OCI-LY7 (cell line): ENCODE data around the gene GAK. TPM values are rescaled to one million over a fixed set of nuclear protein-coding genes. Genes with fewer than 3 reads are reported as not detected.

Source experiments
- BruUV-seq: library from RNA; stranded (reverse); fragments of 400-500 nt; replicated peaks from 2 replicates; lab custom pipeline; 2021; lab: Mats Ljungman, UMichigan
- CTCF ChIA-PET: fragments of 300-600 bp; sonication (Branson Sonifier 250); formaldehyde crosslinking; loops from one replicate; lab custom pipeline; 2022; ENCODE audit warnings: antibody characterized with exemption; ENCODE audit not compliant: unreplicated experiment; lab: Charles Lee
- POLR2A ChIA-PET: fragments of 300-600 bp; sonication (Branson Sonifier 250); formaldehyde crosslinking; loops from one replicate; lab custom pipeline; 2022; ENCODE audit warnings: antibody characterized with exemption; lab: Charles Lee
- DNase-seq: peaks from one replicate; pipeline ENCODE4 v3.0.0-alpha.2; 2015; ENCODE audit warnings: low spot score
- H2AFZ ChIP-seq: fragments of 200-600 bp; sonication (generic), shearing (Covaris generic); 2 replicates; pipeline ENCODE4 v1.6.1; 2014; ENCODE audit warnings: mild to moderate bottlenecking, antibody characterized with exemption, low read length, moderate library complexity
- H3K27ac ChIP-seq: fragments of 200-600 bp; sonication (generic); 2 replicates; pipeline ENCODE4 v1.5.1; 2014; ENCODE audit warnings: mixed run types, low read depth, mild to moderate bottlenecking, moderate library complexity, low read length, inconsistent platforms; ENCODE audit not compliant: poor library complexity, severe bottlenecking
- H3K36me3 ChIP-seq: fragments of 200-600 bp; sonication (generic); 2 replicates; pipeline ENCODE4 v1.6.1; 2014; ENCODE audit warnings: mild to moderate bottlenecking, antibody characterized with exemption, low read length, moderate library complexity, mixed read lengths; ENCODE audit not compliant: insufficient read depth
- H3K4me1 ChIP-seq: fragments of 200-600 bp; sonication (generic); 2 replicates; pipeline ENCODE4 v1.5.1; 2014; ENCODE audit warnings: mild to moderate bottlenecking, low read length; ENCODE audit not compliant: insufficient read depth, poor library complexity, severe bottlenecking
- H3K4me2 ChIP-seq: fragments of 200-600 bp; sonication (generic); 2 replicates; pipeline ENCODE4 v1.6.1; 2014; ENCODE audit warnings: mild to moderate bottlenecking, low read length
- H3K4me3 ChIP-seq: fragments of 200-600 bp; sonication (generic); 2 replicates; pipeline ENCODE4 v1.5.1; 2014; ENCODE audit warnings: mild to moderate bottlenecking, low read depth, low read length; ENCODE audit not compliant: poor library complexity, severe bottlenecking
- H3K79me2 ChIP-seq: fragments of 200-600 bp; sonication (generic); 2 replicates; pipeline ENCODE4 v1.6.1; 2016; ENCODE audit warnings: low read depth, mild to moderate bottlenecking, low read length, moderate library complexity, mixed read lengths; ENCODE audit not compliant: insufficient read depth
- H3K9me2 ChIP-seq: fragments of 200-600 bp; sonication (generic); 2 replicates; pipeline ENCODE4 v1.6.1; 2016; ENCODE audit warnings: mild to moderate bottlenecking, low read length, mixed read lengths; ENCODE audit not compliant: insufficient read depth
- H3K9me3 ChIP-seq: fragments of 200-600 bp; sonication (generic); 2 replicates; pipeline ENCODE4 v1.6.1; 2014; ENCODE audit warnings: mild to moderate bottlenecking, mixed run types, low read length, mixed read lengths
- H4K20me1 ChIP-seq: fragments of 200-600 bp; sonication (generic); 2 replicates; pipeline ENCODE4 v1.6.1; 2014; ENCODE audit warnings: mild to moderate bottlenecking, antibody characterized with exemption, low read length, moderate library complexity, mixed read lengths; ENCODE audit not compliant: insufficient read depth
- EZH2phosphoT487 ChIP-seq: fragments of 200-600 bp; sonication (generic); IDR thresholded peaks from 2 replicates; pipeline ENCODE4 v1.6.1; 2018; ENCODE audit warnings: low read depth, borderline replicate concordance, mild to moderate bottlenecking, mixed run types, antibody characterized with exemption, low read length, moderate library complexity, mixed read lengths
- intact Hi-C: fragments of 100-400 bp; cut with micrococcal nuclease; formaldehyde crosslinking; loops from one replicate; pipeline ENCODE4 v1.10.0; 2022; ENCODE audit not compliant: unreplicated experiment
- total RNA-seq, 2 experiments: library from RNA; depleted of rRNA in 1 of 2; stranded (reverse); fragments of >200 nt in 1 of 2; shearing (Covaris generic) in 1 of 2; gene quantifications; 2 replicates each; pipeline ENCODE4 v1.2.3, GENCODE V29; 2014 to 2022
- TF ChIP-seq, protein P1 (sequence below): fragments of 200-600 bp; sonication (generic); conservative IDR thresholded peaks from 2 replicates; pipeline ENCODE4 v1.5.1; 2014; ENCODE audit warnings: mild to moderate bottlenecking, antibody characterized with exemption, low read length, moderate library complexity, mixed read lengths

GAK gene
- total RNA-seq, 2 experiments from 2014 or later: 86.1 to 107 TPM

DNA sequence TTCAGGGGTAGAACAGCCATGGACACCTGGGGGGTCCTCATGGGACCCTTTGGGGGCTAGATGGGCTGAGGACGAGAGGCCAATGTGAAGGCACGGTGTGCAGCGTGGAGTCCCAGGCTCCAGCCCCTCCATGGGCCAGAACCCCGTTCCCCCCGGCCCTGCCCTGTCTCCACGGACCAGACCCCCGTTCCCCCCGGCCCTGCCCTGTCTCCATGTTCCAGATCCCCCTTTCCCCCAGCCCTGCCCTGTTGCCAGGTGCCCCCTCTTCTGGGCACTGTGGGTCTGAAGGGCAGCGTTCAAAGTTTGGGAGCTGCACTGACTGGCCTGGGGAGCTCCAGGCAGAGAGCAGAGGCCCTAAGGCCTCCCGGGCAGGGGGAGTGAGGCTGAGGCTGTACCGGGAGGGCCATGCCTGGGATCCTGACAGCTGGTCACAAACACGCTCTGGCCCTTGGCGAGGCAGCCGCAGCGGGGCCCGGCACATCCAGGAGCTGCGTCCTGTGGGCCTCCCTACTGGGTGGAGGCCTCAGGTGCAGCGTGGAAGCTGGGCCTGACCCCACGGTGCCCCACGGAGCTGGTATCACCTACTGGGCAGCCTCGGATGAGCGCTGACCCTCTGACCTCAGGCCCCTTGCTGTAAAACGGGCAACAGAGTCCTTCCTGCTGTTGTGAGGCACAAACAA lies 32.4 kb upstream of the GAK start:
- no peak for DNase-seq
- H3K4me2 ChIP-seq: no peak overlapping the region
- no TSS peak for BruUV-seq
- H4K20me1 ChIP-seq: no peaks in the 10 kb centered on the region
- POLR2A ChIA-PET: no interaction called here
- H3K9me3 ChIP-seq: no peaks in the 10 kb centered on the region
- CTCF ChIA-PET: no interaction called here
- no peak overlapping the region for H3K27ac ChIP-seq
- intact Hi-C loops: no loop called here
- H3K4me3 ChIP-seq: no peak overlapping the region
- H3K36me3 ChIP-seq: no peaks in the 10 kb centered on the region
- H3K9me2 ChIP-seq: no peaks in the 10 kb centered on the region
- H3K79me2 ChIP-seq: no peaks in the 10 kb centered on the region
- no peaks in the 10 kb centered on the region for H3K4me1 ChIP-seq
- TF ChIP-seq, protein P1, sequence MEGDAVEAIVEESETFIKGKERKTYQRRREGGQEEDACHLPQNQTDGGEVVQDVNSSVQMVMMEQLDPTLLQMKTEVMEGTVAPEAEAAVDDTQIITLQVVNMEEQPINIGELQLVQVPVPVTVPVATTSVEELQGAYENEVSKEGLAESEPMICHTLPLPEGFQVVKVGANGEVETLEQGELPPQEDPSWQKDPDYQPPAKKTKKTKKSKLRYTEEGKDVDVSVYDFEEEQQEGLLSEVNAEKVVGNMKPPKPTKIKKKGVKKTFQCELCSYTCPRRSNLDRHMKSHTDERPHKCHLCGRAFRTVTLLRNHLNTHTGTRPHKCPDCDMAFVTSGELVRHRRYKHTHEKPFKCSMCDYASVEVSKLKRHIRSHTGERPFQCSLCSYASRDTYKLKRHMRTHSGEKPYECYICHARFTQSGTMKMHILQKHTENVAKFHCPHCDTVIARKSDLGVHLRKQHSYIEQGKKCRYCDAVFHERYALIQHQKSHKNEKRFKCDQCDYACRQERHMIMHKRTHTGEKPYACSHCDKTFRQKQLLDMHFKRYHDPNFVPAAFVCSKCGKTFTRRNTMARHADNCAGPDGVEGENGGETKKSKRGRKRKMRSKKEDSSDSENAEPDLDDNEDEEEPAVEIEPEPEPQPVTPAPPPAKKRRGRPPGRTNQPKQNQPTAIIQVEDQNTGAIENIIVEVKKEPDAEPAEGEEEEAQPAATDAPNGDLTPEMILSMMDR: no peak
- no peak for TF ChIP-seq EZH2phosphoT487
- no peak overlapping the region for H2AFZ ChIP-seq

DNA sequence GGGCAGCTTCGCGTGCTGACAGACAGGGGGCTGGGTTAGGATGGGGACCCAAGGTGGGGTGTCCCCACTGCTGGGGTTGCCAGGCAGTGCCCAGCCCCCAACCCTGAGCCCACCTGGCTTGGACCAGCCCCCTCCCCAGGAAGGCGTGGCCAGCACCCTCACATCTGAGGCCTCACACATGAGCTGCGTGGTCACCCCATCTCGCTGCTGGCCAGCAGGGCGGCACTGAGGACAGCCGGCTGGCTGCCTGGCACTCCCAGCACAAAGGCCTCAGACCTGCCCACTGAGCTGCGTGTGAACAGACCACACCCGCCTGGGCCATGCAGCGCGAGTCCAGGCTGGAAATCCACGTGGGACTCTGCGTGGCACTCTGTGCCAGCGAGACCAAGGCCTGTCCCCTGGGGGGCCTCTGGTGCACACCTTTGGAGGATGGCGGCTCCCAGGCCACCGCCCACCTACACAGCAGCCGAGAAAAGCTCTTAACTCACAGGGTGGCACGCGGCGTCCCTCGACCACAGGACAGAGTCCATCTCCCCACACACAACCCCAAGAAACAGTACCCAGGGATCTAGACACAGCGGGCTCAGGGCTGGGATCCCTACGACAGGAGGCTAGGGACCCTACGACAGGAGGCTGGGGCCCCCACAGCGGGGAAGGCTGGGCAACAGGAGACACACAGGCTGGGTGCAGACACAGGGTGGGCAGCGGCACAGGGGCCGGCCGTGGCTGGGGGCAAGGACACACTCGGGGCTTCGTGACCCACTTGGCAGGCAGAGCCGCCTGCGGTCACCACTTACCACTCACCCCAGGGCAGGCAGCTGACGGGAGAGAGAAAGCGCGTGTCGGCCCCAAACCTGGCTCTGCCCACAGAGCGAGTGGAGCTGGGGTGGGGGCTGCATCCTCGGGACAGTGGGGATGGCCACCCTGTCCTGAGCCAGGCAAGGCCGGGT lies 31.4 kb upstream of the GAK start:
- H3K4me2 ChIP-seq: no peak overlapping the region
- no peak for TF ChIP-seq EZH2phosphoT487
- TF ChIP-seq, protein P1: no peak
- no peak overlapping the region for H2AFZ ChIP-seq
- intact Hi-C loops: no loop called here
- no peaks in the 10 kb centered on the region for H3K4me1 ChIP-seq
- no peak for DNase-seq
- no peaks in the 10 kb centered on the region for H3K36me3 ChIP-seq
- H4K20me1 ChIP-seq: no peaks in the 10 kb centered on the region
- no peaks in the 10 kb centered on the region for H3K9me3 ChIP-seq
- H3K27ac ChIP-seq: no peak overlapping the region
- no peaks in the 10 kb centered on the region for H3K9me2 ChIP-seq
- H3K4me3 ChIP-seq: no peak overlapping the region
- no peaks in the 10 kb centered on the region for H3K79me2 ChIP-seq
- CTCF ChIA-PET: no interaction called here
- POLR2A ChIA-PET: no interaction called here
- BruUV-seq: no TSS peak
